ENCODE measurements around the gene CDH4.

CDH4 gene

GRCh38 chr20:61615806-61616205 lies 363.7 kb downstream of the CDH4 start:
- TF ChIP-seq, protein P1, sequence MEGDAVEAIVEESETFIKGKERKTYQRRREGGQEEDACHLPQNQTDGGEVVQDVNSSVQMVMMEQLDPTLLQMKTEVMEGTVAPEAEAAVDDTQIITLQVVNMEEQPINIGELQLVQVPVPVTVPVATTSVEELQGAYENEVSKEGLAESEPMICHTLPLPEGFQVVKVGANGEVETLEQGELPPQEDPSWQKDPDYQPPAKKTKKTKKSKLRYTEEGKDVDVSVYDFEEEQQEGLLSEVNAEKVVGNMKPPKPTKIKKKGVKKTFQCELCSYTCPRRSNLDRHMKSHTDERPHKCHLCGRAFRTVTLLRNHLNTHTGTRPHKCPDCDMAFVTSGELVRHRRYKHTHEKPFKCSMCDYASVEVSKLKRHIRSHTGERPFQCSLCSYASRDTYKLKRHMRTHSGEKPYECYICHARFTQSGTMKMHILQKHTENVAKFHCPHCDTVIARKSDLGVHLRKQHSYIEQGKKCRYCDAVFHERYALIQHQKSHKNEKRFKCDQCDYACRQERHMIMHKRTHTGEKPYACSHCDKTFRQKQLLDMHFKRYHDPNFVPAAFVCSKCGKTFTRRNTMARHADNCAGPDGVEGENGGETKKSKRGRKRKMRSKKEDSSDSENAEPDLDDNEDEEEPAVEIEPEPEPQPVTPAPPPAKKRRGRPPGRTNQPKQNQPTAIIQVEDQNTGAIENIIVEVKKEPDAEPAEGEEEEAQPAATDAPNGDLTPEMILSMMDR (IDR thresholded peaks at IDR 0.05; ENCODE audit: low read depth, low read length): no peak
- no peak for DNase-seq (ENCODE audit: low read depth, low spot score)
- H3K4me3 ChIP-seq (ENCODE audit: low read depth, low read length): no peak overlapping the region
- in situ Hi-C loops (cut with HindIII; ENCODE audit: low sequenced_read_pairs): no loop called here

DNA sequence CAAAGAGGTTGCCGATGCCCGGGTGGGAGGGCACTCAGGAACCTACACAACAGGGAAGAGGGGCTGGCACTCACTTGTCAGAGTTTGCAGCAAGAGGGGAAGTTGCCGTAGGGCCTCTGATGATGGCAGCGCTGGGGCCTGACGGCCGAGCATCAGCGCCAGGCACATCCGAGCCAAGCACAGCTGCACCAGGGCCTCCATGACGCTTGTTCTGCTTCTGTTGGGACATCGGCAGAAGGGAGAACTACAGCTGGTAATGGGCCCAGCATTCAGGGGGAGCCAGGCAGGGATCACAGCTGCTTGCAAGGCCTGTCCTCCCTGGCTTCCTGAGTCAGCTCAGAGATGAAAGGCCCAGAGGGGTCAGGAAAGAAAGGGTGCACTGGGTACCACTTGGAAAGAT lies 367.7 kb downstream of the CDH4 start:
- in situ Hi-C loops (cut with HindIII; ENCODE audit: low sequenced_read_pairs): no loop called here
- DNase-seq (ENCODE audit: low read depth, low spot score): no peak
- H3K4me3 ChIP-seq (ENCODE audit: low read depth, low read length): no peak overlapping the region
- TF ChIP-seq, protein P1 (IDR thresholded peaks at IDR 0.05; ENCODE audit: low read depth, low read length): no peak

- no peak overlapping the region for H3K4me3 ChIP-seq (ENCODE audit: low read depth, low read length)
- TF ChIP-seq, protein P1 (IDR thresholded peaks at IDR 0.05; ENCODE audit: low read depth, low read length): no peak
- in situ Hi-C loops (cut with HindIII; ENCODE audit: low sequenced_read_pairs): no loop called here
- DNase-seq (ENCODE audit: low read depth, low spot score): no peak
Observed at GRCh38 chr20:61620174-61620573, 368.1 kb downstream of the CDH4 start.

- TF ChIP-seq, protein P1 (IDR thresholded peaks at IDR 0.05; ENCODE audit: low read depth, low read length): no peak
- in situ Hi-C loops (cut with HindIII; ENCODE audit: low sequenced_read_pairs): no loop called here
- no peak overlapping the region for H3K4me3 ChIP-seq (ENCODE audit: low read depth, low read length)
- DNase-seq (ENCODE audit: low read depth, low spot score): no peak
Observed at GRCh38 chr20:61621035-61621730, 369.1 kb downstream of the CDH4 start.

- in situ Hi-C loops (cut with HindIII; ENCODE audit: low sequenced_read_pairs): no loop called here
- no peak for DNase-seq (ENCODE audit: low read depth, low spot score)
- H3K4me3 ChIP-seq (ENCODE audit: low read depth, low read length): no peak overlapping the region
- TF ChIP-seq, protein P1 (IDR thresholded peaks at IDR 0.05; ENCODE audit: low read depth, low read length): no peak
Observed at GRCh38 chr20:61621852-61622251, 369.8 kb downstream of the CDH4 start.

DNA sequence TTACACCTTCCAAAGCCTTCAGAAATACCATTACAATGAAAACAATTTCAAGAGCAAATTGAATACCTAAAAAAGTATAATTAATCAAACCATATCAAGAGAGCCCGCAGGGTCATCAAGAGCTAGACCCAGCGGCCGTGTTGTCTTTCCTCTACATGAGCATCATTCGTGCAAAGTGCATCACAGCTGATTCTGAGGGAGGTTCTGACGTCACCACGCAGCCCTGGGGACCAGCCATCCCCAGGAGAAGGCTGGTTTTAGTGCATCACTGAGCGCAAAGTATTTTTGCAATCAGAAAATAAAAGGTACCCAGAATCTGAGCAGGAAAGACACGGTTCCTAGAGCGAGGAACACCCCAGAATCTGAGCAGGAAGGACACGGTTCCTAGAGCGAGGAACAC lies 371.4 kb downstream of the CDH4 start:
- DNase-seq (ENCODE audit: low read depth, low spot score): no peak
- TF ChIP-seq, protein P1 (IDR thresholded peaks at IDR 0.05; ENCODE audit: low read depth, low read length): no peak
- in situ Hi-C loops (cut with HindIII; ENCODE audit: low sequenced_read_pairs): no loop called here
- no peak overlapping the region for H3K4me3 ChIP-seq (ENCODE audit: low read depth, low read length)

Measured in astrocyte of the spinal cord (primary cell).